ENCODE measurements around the gene RGS1.

The RGS1 gene

GRCh38 chr1:192557841-192558595 is 17.6 kb upstream of the RGS1 start:
- Histone ChIP-seq H3K4me1 (ENCODE audit: insufficient read depth, low read length) (no peaks in the 10 kb centered on the region; the same call in 1 of the 2 replicates), H3K9ac (ENCODE audit: low read depth, low read length) (no peak overlapping the region), H3K36me3 (ENCODE audit: insufficient read depth, low read depth, low read length) (no peaks in the 10 kb centered on the region), H3K9me3 (ENCODE audit: insufficient read depth, low read depth, low read length) (no peaks in the 10 kb centered on the region), H3K27ac (ENCODE audit: low read length) (no peak overlapping the region), H3K4me3 (ENCODE audit: low read length) (no peak overlapping the region), H3K27me3 (ENCODE audit: insufficient read depth, low read length) (no peaks in the 10 kb centered on the region)

- H3K27ac ChIP-seq (ENCODE audit: low read length): no peak overlapping the region
- no peak overlapping the region for H3K9ac ChIP-seq (ENCODE audit: low read depth, low read length)
- no peaks in the 10 kb centered on the region for H3K4me1 ChIP-seq (ENCODE audit: insufficient read depth, low read length)
- H3K36me3 ChIP-seq (ENCODE audit: insufficient read depth, low read depth, low read length): no peaks in the 10 kb centered on the region
- H3K9me3 ChIP-seq (ENCODE audit: insufficient read depth, low read depth, low read length): no peaks in the 10 kb centered on the region
- H3K27me3 ChIP-seq (ENCODE audit: insufficient read depth, low read length): no peaks in the 10 kb centered on the region
- no peak overlapping the region for H3K4me3 ChIP-seq (ENCODE audit: low read length)
Observed at GRCh38 chr1:192559115-192560006, 16.2 kb upstream of the RGS1 start.

- H3K4me3 ChIP-seq (ENCODE audit: low read length): no peak overlapping the region
- H3K9ac ChIP-seq (ENCODE audit: low read depth, low read length): no peak overlapping the region
- no peaks in the 10 kb centered on the region for H3K36me3 ChIP-seq (ENCODE audit: insufficient read depth, low read depth, low read length)
- H3K4me1 ChIP-seq (ENCODE audit: insufficient read depth, low read length): no peaks in the 10 kb centered on the region
- H3K27me3 ChIP-seq (ENCODE audit: insufficient read depth, low read length): no peaks in the 10 kb centered on the region
- no peak overlapping the region for H3K27ac ChIP-seq (ENCODE audit: low read length)
- no peaks in the 10 kb centered on the region for H3K9me3 ChIP-seq (ENCODE audit: insufficient read depth, low read depth, low read length)
Observed at GRCh38 chr1:192561301-192561700, 14.3 kb upstream of the RGS1 start.

- no peaks in the 10 kb centered on the region for H3K36me3 ChIP-seq (ENCODE audit: insufficient read depth, low read depth, low read length)
- H3K27me3 ChIP-seq (ENCODE audit: insufficient read depth, low read length): no peaks in the 10 kb centered on the region
- H3K27ac ChIP-seq (ENCODE audit: low read length): no peak overlapping the region
- no peak overlapping the region for H3K4me3 ChIP-seq (ENCODE audit: low read length)
- no peaks in the 10 kb centered on the region for H3K9me3 ChIP-seq (ENCODE audit: insufficient read depth, low read depth, low read length)
- no peaks in the 10 kb centered on the region for H3K4me1 ChIP-seq (ENCODE audit: insufficient read depth, low read length)
- no peak overlapping the region for H3K9ac ChIP-seq (ENCODE audit: low read depth, low read length)
Observed at GRCh38 chr1:192563129-192563528, 12.4 kb upstream of the RGS1 start.

- H3K4me3 ChIP-seq (ENCODE audit: low read length): no peak overlapping the region
- no peaks in the 10 kb centered on the region for H3K27me3 ChIP-seq (ENCODE audit: insufficient read depth, low read length)
- H3K36me3 ChIP-seq (ENCODE audit: insufficient read depth, low read depth, low read length): no peaks in the 10 kb centered on the region
- no peak overlapping the region for H3K9ac ChIP-seq (ENCODE audit: low read depth, low read length)
- H3K4me1 ChIP-seq (ENCODE audit: insufficient read depth, low read length): no peaks in the 10 kb centered on the region
- H3K9me3 ChIP-seq (ENCODE audit: insufficient read depth, low read depth, low read length): no peaks in the 10 kb centered on the region
- no peak overlapping the region for H3K27ac ChIP-seq (ENCODE audit: low read length)
Observed at GRCh38 chr1:192564099-192564498, 11.5 kb upstream of the RGS1 start.

GRCh38 chr1:192565946-192566345 is 9.6 kb upstream of the RGS1 start:
- H3K9ac ChIP-seq (ENCODE audit: low read depth, low read length): no peak overlapping the region
- no peaks in the 10 kb centered on the region for H3K4me1 ChIP-seq (ENCODE audit: insufficient read depth, low read length)
- H3K27me3 ChIP-seq (ENCODE audit: insufficient read depth, low read length): no peaks in the 10 kb centered on the region
- H3K27ac ChIP-seq (ENCODE audit: low read length): no peak overlapping the region
- H3K9me3 ChIP-seq (ENCODE audit: insufficient read depth, low read depth, low read length): no peaks in the 10 kb centered on the region
- no peak overlapping the region for H3K4me3 ChIP-seq (ENCODE audit: low read length)
- H3K36me3 ChIP-seq (ENCODE audit: insufficient read depth, low read depth, low read length): no peaks in the 10 kb centered on the region

- H3K27me3 ChIP-seq (ENCODE audit: insufficient read depth, low read length): no peaks in the 10 kb centered on the region
- H3K4me3 ChIP-seq (ENCODE audit: low read length): no peak overlapping the region
- H3K27ac ChIP-seq (ENCODE audit: low read length): no peak overlapping the region
- no peak overlapping the region for H3K9ac ChIP-seq (ENCODE audit: low read depth, low read length)
- H3K4me1 ChIP-seq (ENCODE audit: insufficient read depth, low read length): no peaks in the 10 kb centered on the region
- no peaks in the 10 kb centered on the region for H3K9me3 ChIP-seq (ENCODE audit: insufficient read depth, low read depth, low read length)
- no peaks in the 10 kb centered on the region for H3K36me3 ChIP-seq (ENCODE audit: insufficient read depth, low read depth, low read length)
Observed at GRCh38 chr1:192566657-192567056, 8.9 kb upstream of the RGS1 start.

GRCh38 chr1:192568063-192568462 is 7.5 kb upstream of the RGS1 start:
- H3K9me3 ChIP-seq (ENCODE audit: insufficient read depth, low read depth, low read length): no peaks in the 10 kb centered on the region
- no peaks in the 10 kb centered on the region for H3K36me3 ChIP-seq (ENCODE audit: insufficient read depth, low read depth, low read length)
- no peaks in the 10 kb centered on the region for H3K27me3 ChIP-seq (ENCODE audit: insufficient read depth, low read length)
- no peak overlapping the region for H3K9ac ChIP-seq (ENCODE audit: low read depth, low read length)
- H3K4me1 ChIP-seq (ENCODE audit: insufficient read depth, low read length): no peaks in the 10 kb centered on the region
- no peak overlapping the region for H3K4me3 ChIP-seq (ENCODE audit: low read length)
- H3K27ac ChIP-seq (ENCODE audit: low read length): no peak overlapping the region

- no peak overlapping the region for H3K4me3 ChIP-seq (ENCODE audit: low read length)
- no peak overlapping the region for H3K9ac ChIP-seq (ENCODE audit: low read depth, low read length)
- H3K27me3 ChIP-seq (ENCODE audit: insufficient read depth, low read length): no peaks in the 10 kb centered on the region
- H3K27ac ChIP-seq (ENCODE audit: low read length): no peak overlapping the region
- no peaks in the 10 kb centered on the region for H3K4me1 ChIP-seq (ENCODE audit: insufficient read depth, low read length)
- no peaks in the 10 kb centered on the region for H3K9me3 ChIP-seq (ENCODE audit: insufficient read depth, low read depth, low read length)
- H3K36me3 ChIP-seq (ENCODE audit: insufficient read depth, low read depth, low read length): no peaks in the 10 kb centered on the region
Observed at GRCh38 chr1:192571668-192572067, 3.9 kb upstream of the RGS1 start.

- Histone ChIP-seq H3K27me3 (ENCODE audit: insufficient read depth, low read length) (no peaks in the 10 kb centered on the region), H3K36me3 (ENCODE audit: insufficient read depth, low read depth, low read length) (no peaks in the 10 kb centered on the region), H3K4me1 (ENCODE audit: insufficient read depth, low read length) (peaks cover under 1% of the 10 kb centered on the region; the same call in 1 of the 2 replicates), H3K9ac (ENCODE audit: low read depth, low read length) (no peak overlapping the region), H3K4me3 (ENCODE audit: low read length) (no peak overlapping the region), H3K27ac (ENCODE audit: low read length) (no peak overlapping the region), H3K9me3 (ENCODE audit: insufficient read depth, low read depth, low read length) (no peaks in the 10 kb centered on the region)
Observed at GRCh38 chr1:192573499-192573898, 2.1 kb upstream of the RGS1 start.

GRCh38 chr1:192574073-192574472 is 1.5 kb upstream of the RGS1 start:
- H3K36me3 ChIP-seq (ENCODE audit: insufficient read depth, low read depth, low read length): no peaks in the 10 kb centered on the region
- H3K4me1 ChIP-seq (ENCODE audit: insufficient read depth, low read length): peaks cover 3% of the 10 kb centered on the region; the same call in 1 of the 2 replicates
- H3K4me3 ChIP-seq (ENCODE audit: low read length): no peak overlapping the region
- no peaks in the 10 kb centered on the region for H3K27me3 ChIP-seq (ENCODE audit: insufficient read depth, low read length)
- no peak overlapping the region for H3K9ac ChIP-seq (ENCODE audit: low read depth, low read length)
- H3K9me3 ChIP-seq (ENCODE audit: insufficient read depth, low read depth, low read length): no peaks in the 10 kb centered on the region
- no peak overlapping the region for H3K27ac ChIP-seq (ENCODE audit: low read length)
